Upper lobe of left lung (tissue), 6 donors: ENCODE results near the gene CACNG1. TPM values are rescaled to one million over a fixed set of nuclear protein-coding genes. Genes with fewer than 3 reads are reported as not detected.
A peak's percentile ranks its signal among the peaks of the same experiment; 100 is the strongest.
"Not testable (repeated sequence)": the region's sequence is repeated elsewhere in the genome, so short reads cannot be mapped to it uniquely, and the experiment has no call there.

Experiments
- ATAC-seq, 2 donors: fragments of 200-7000 bp; cut with Tn5 transposase; one replicate each; pipeline ENCODE4 v1.9.1; 2022; ENCODE audit warnings: mild to moderate bottlenecking in 2 of 2, moderate library complexity in 2 of 2; ENCODE audit not compliant: low FRiP score in 2 of 2
- DNase-seq, 2 donors: peaks; one replicate each; pipeline ENCODE4 v3.0.0-alpha.2; 2019 to 2020
- H3K27ac ChIP-seq, 4 donors: fragments of 200-600 bp; sonication (generic); one replicate each; pipeline ENCODE4 v1.5.1; 2016 to 2019
- H3K27me3 ChIP-seq, 4 donors: fragments of 200-600 bp; sonication (generic); one replicate each; pipeline ENCODE4 v1.5.1; 2017 to 2019
- H3K36me3 ChIP-seq, 4 donors: fragments of 200-600 bp; sonication (generic); one replicate each; pipeline ENCODE4 v1.5.1; 2016 to 2019
- H3K4me1 ChIP-seq, 4 donors: fragments of 200-600 bp; sonication (generic); one replicate each; pipeline ENCODE4 v1.5.1; 2018 to 2019
- H3K4me3 ChIP-seq, 4 donors: fragments of 200-600 bp; sonication (generic); one replicate each; pipeline ENCODE4 v1.5.1; 2017 to 2019; ENCODE audit warnings: mild to moderate bottlenecking in 2 of 4, moderate library complexity in 1 of 4
- H3K9me3 ChIP-seq, 4 donors: fragments of 200-600 bp; sonication (generic); one replicate each; pipeline ENCODE4 v1.5.1; 2018 to 2019
- CTCF ChIP-seq, 6 experiments: fragments of 450-650 bp in 4 of 6; fragments of 200-600 bp in 2 of 6; sonication (generic) in 2 of 6; IDR thresholded peaks; one replicate each; pipeline ENCODE4 v1.5.1; 2016 to 2019; ENCODE audit warnings: antibody characterized with exemption in 6 of 6
- EP300 ChIP-seq, 4 donors: sonication (generic); formaldehyde crosslinking; IDR thresholded peaks; one replicate each; pipeline ENCODE4 v1.5.1; 2017; ENCODE audit warnings: antibody characterized with exemption in 4 of 4, control low read depth in 2 of 4
- POLR2A ChIP-seq, 4 donors: fragments of 450-650 bp; IDR thresholded peaks; one replicate each; pipeline ENCODE4 v1.5.1; 2016 to 2017; ENCODE audit warnings: antibody characterized with exemption in 4 of 4, mild to moderate bottlenecking in 2 of 4
- POLR2AphosphoS5 ChIP-seq, 2 donors: sonication (generic); formaldehyde crosslinking; IDR thresholded peaks; one replicate each; pipeline ENCODE4 v1.5.1; 2017; ENCODE audit warnings: antibody characterized with exemption in 2 of 2
- WGBS, 2 donors: methylation state at CpG; one replicate each; pipeline ENCODE4 v1.1.5; 2017 to 2018; 5-methylcytosine and 5-hydroxymethylcytosine counted together
- total RNA-seq, 6 donors: library from RNA; depleted of rRNA in 4 of 6; stranded (reverse); fragments of >200 nt in 4 of 6; gene quantifications; one replicate each; pipeline versions ENCODE4 v1.1.0 to v1.2.1, GENCODE V29; 2016 to 2021
- donor health status: DM: no; HTN: no; CAD: no; lungs with moderate emphysema.
- donor health status: DM: no; HTN: yes; CAD: no; lungs with severe emphysema.

The CACNG1 gene
- total RNA-seq, 6 donors from 2014 or later = 0.61 TPM; not detected in 5

- no peaks in the 10 kb centered on the region for H3K27me3 ChIP-seq
- TF ChIP-seq EP300 (IDR thresholded peaks at IDR 0.05) (no peak), CTCF (IDR thresholded peaks at IDR 0.05) (no peak), POLR2A (IDR thresholded peaks at IDR 0.05) (no peak), POLR2AphosphoS5 (IDR thresholded peaks at IDR 0.05) (no peak)
- ATAC-seq (no peak), DNase-seq (no peak)
- H3K4me1 ChIP-seq = peaks cover 0 to 6% (median 0%) of the 10 kb centered on the region in 4 donors
- H3K27ac ChIP-seq = no peak overlapping the region
- WGBS, 2 donors = 90 to 100% methylated on average over 1 of the region's 1 CpG
- H3K4me3 ChIP-seq = no peak overlapping the region
- no peaks in the 10 kb centered on the region for H3K9me3 ChIP-seq
- no peaks in the 10 kb centered on the region for H3K36me3 ChIP-seq
These were observed 51.4 kb downstream of the CACNG1 start for GRCh38 chr17:67095803-67096202.

DNA sequence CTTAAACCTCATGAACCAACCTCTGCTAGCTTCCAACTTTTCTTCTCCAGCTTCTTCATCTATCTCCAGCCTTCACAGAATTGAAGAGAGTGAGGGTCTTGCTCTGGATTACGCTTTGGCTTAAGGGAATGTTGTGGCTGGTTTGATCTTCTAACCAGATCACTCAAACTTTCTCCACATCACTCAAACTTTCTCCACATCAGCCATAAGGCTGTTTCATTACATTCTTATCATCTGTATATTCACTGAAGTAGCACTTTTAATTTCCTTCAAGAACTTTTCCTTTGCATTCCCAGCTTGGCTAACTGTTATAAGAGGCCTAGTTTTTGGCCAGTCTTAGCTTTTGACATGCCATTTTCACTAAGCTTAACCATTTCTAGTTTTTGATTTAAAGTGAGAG lies 52.3 kb downstream of the CACNG1 start:
- Histone ChIP-seq H3K27ac (no peak overlapping the region), H3K4me3 (no peak overlapping the region), H3K36me3 (no peaks in the 10 kb centered on the region), H3K4me1 (peaks cover 0 to 6% (median 0%) of the 10 kb centered on the region in 4 donors), H3K9me3 (no peaks in the 10 kb centered on the region), H3K27me3 (no peaks in the 10 kb centered on the region)
- no peak for DNase-seq
- 84 to 87% methylated on average over 1 of the region's 1 CpG for WGBS, 2 donors
- TF ChIP-seq CTCF (IDR thresholded peaks at IDR 0.05) (no peak), POLR2AphosphoS5 (IDR thresholded peaks at IDR 0.05) (no peak), POLR2A (IDR thresholded peaks at IDR 0.05) (no peak), EP300 (IDR thresholded peaks at IDR 0.05) (no peak)
- ATAC-seq = no peak

DNA sequence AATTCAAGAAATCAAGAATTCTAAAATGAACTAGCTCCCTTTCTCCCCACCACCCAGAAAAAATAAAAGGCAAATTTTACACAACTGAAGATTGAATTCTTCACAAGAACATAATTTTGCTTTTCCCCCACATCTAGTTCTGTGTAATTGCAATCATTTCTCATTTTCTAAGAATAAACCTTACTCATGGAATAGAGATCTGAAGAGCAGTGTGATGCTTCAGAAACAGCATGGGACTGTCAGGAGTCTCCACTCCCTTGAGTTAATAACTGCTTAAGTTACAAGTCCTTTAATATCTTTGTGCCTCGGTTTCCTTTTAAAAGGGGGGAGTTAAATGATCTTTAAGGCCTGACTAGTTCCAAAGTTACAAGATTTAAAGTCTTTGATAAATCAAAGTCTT lies 53.7 kb downstream of the CACNG1 start:
- H3K36me3 ChIP-seq = no peaks in the 10 kb centered on the region
- TF ChIP-seq POLR2A (IDR thresholded peaks at IDR 0.05) (no peak), POLR2AphosphoS5 (IDR thresholded peaks at IDR 0.05) (no peak), EP300 (IDR thresholded peaks at IDR 0.05) (no peak)
- H3K27ac ChIP-seq = no peak overlapping the region
- no peaks in the 10 kb centered on the region for H3K9me3 ChIP-seq
- no peaks in the 10 kb centered on the region for H3K27me3 ChIP-seq
- WGBS, 2 donors = 97% methylated on average over 1 of the region's 1 CpG
- H3K4me3 ChIP-seq = no peak overlapping the region
- DNase-seq (no peak), ATAC-seq (no peak)
- H3K4me1 ChIP-seq = peaks cover 0 to 4% (median 1%) of the 10 kb centered on the region in 4 donors

GRCh38 chr17:67104641-67105040 lies 60.3 kb downstream of the CACNG1 start:
- H3K36me3 ChIP-seq = peaks cover 24 to 51% (median 35%) of the 10 kb centered on the region in 4 donors
- not testable (repeated sequence) for H3K4me1 ChIP-seq, H3K27me3 ChIP-seq, H3K27ac ChIP-seq, ATAC-seq, H3K9me3 ChIP-seq, H3K4me3 ChIP-seq
- DNase-seq = peak in 1 of 2 donors; percentile 22
- 79 to 90% methylated on average over 7 of the region's 7 CpGs for WGBS, 2 donors

GRCh38 chr17:67105213-67105612 lies 60.9 kb downstream of the CACNG1 start:
- H3K4me1 ChIP-seq = peaks cover 0 to 6% (median 0%) of the 10 kb centered on the region in 4 donors
- DNase-seq = no peak
- peaks cover 24 to 53% (median 37%) of the 10 kb centered on the region in 4 donors for H3K36me3 ChIP-seq
- no peaks in the 10 kb centered on the region for H3K27me3 ChIP-seq
- no peaks in the 10 kb centered on the region for H3K9me3 ChIP-seq
- no peak overlapping the region for H3K27ac ChIP-seq
- TF ChIP-seq POLR2AphosphoS5 (IDR thresholded peaks at IDR 0.05) (no peak), EP300 (IDR thresholded peaks at IDR 0.05) (no peak), POLR2A (IDR thresholded peaks at IDR 0.05) (no peak)
- H3K4me3 ChIP-seq = no peak overlapping the region
- peak in 1 of 2 donors; percentile 39 for ATAC-seq

Other genes starting within 250 kb of the CACNG1 start
- not detected for gene CACNG5, start 209.4 kb upstream of the CACNG1 start, total RNA-seq
- gene CACNG4, start 79.8 kb upstream of the CACNG1 start, total RNA-seq = 10 to 100 TPM in 2 of 6 donors, 1 to 10 TPM in 4; 2.1 to 27.8 (median 8.0) TPM
- gene HELZ, start 200.6 kb downstream of the CACNG1 start, total RNA-seq = 100 to 1,000 TPM in 1 of 6 donors, 10 to 100 TPM in 5; 52.1 to 166 (median 60.8) TPM